Hepatocyte (in vitro differentiated cells): ENCODE measurements around the gene AANAT. TPM values are rescaled to one million over a fixed set of nuclear protein-coding genes. Genes with fewer than 3 reads are reported as not detected.

ENCODE experiments used
- DNase-seq: peaks from one replicate; pipeline ENCODE4 v3.0.0-alpha.2; 2016; ENCODE audit warnings: low spot score
- H2AFZ ChIP-seq: fragments of 200-600 bp; sonication (generic); 2 replicates; pipeline ENCODE4 v1.6.0; 2016; ENCODE audit warnings: antibody characterized with exemption, mild to moderate bottlenecking
- H3K27ac ChIP-seq: fragments of 200-600 bp; sonication (generic); 2 replicates; pipeline ENCODE4 v1.5.1; 2016; ENCODE audit warnings: mild to moderate bottlenecking
- H3K27me3 ChIP-seq: fragments of 200-600 bp; sonication (generic); 2 replicates; pipeline ENCODE4 v1.6.1; 2016
- H3K36me3 ChIP-seq: fragments of 200-600 bp; sonication (generic); replicated peaks from 2 replicates; pipeline ENCODE4 v1.5.1; 2016; ENCODE audit warnings: low read depth; ENCODE audit not compliant: insufficient read depth
- H3K4me1 ChIP-seq: fragments of 200-600 bp; sonication (generic); 2 replicates; pipeline ENCODE4 v1.5.1; 2016; ENCODE audit warnings: mild to moderate bottlenecking, moderate library complexity; ENCODE audit not compliant: insufficient read depth
- H3K4me2 ChIP-seq: fragments of 200-600 bp; sonication (generic); 2 replicates; pipeline ENCODE4 v1.6.0; 2016
- H3K4me3 ChIP-seq: fragments of 200-600 bp; sonication (generic); 2 replicates; pipeline ENCODE4 v1.5.1; 2016; ENCODE audit warnings: mild to moderate bottlenecking
- H3K79me2 ChIP-seq: fragments of 200-600 bp; sonication (generic); 2 replicates; pipeline ENCODE4 v1.6.0; 2017; ENCODE audit warnings: mild to moderate bottlenecking
- H3K9me2 ChIP-seq: fragments of 200-600 bp; sonication (generic); replicated peaks from 2 replicates; pipeline ENCODE4 v1.6.0; 2017; ENCODE audit warnings: mild to moderate bottlenecking; ENCODE audit not compliant: insufficient read depth
- H3K9me3 ChIP-seq: fragments of 200-600 bp; sonication (generic); 2 replicates; pipeline ENCODE4 v1.5.1; 2016; ENCODE audit warnings: low read depth, mild to moderate bottlenecking
- H4K20me1 ChIP-seq: fragments of 200-600 bp; sonication (generic); 2 replicates; pipeline ENCODE4 v1.6.0; 2016; ENCODE audit warnings: mild to moderate bottlenecking; ENCODE audit not compliant: insufficient read depth, poor library complexity, severe bottlenecking
- CTCF ChIP-seq: fragments of 200-600 bp; sonication (generic); IDR thresholded peaks from 2 replicates; pipeline ENCODE4 v1.5.1; 2016; ENCODE audit warnings: antibody characterized with exemption, mild to moderate bottlenecking; ENCODE audit not compliant: poor library complexity
- EZH2 ChIP-seq: fragments of 200-600 bp; sonication (generic); IDR thresholded peaks from 2 replicates; pipeline ENCODE4 v1.6.1; 2016; ENCODE audit warnings: antibody characterized with exemption, mild to moderate bottlenecking, borderline replicate concordance
- EZH2phosphoT487 ChIP-seq: fragments of 200-600 bp; sonication (generic); IDR thresholded peaks from one replicate; pipeline ENCODE4 v1.6.1; 2018; ENCODE audit warnings: antibody characterized with exemption, mild to moderate bottlenecking, low read depth, moderate library complexity; ENCODE audit not compliant: unreplicated experiment, severe bottlenecking
- WGBS: methylation state at CpG from one replicate; pipeline ENCODE4 v1.1.6; 2016; ENCODE audit warnings: low lambda C conversion rate; ENCODE audit errors: missing lambda C conversion rate; 5-methylcytosine and 5-hydroxymethylcytosine counted together
- polyA plus RNA-seq: library from polyadenylated mRNA; unstranded; fragments of >200 nt; fragmentation: Nextera tagmentation; extraction: Ambion mirVana; gene quantifications from 2 replicates; pipeline ENCODE4 v1.2.1, GENCODE V29; 2016
- total RNA-seq: library from RNA; depleted of rRNA; stranded (reverse); fragments of >200 nt; gene quantifications from 2 replicates; pipeline ENCODE4 v1.2.3, GENCODE V29; 2014

Gene AANAT
- total and polyA plus RNA-seq, 2 experiments from 2014 or later, result not detected

GRCh38 chr17:76446449-76447231 is 20.8 kb upstream of the AANAT start:
- H3K9me2 ChIP-seq, result no peaks in the 10 kb centered on the region
- 59% methylated on average over 9 of the region's 9 CpGs for WGBS
- no peak overlapping the region for H2AFZ ChIP-seq
- no peaks in the 10 kb centered on the region for H3K27me3 ChIP-seq
- TF ChIP-seq CTCF, result no peak
- no peak for TF ChIP-seq EZH2phosphoT487
- no peak for TF ChIP-seq EZH2
- H3K27ac ChIP-seq, result peak overlapping the region; percentile 18
- no peak overlapping the region for H3K4me3 ChIP-seq
- H4K20me1 ChIP-seq, result peaks cover 51% of the 10 kb centered on the region
- peaks cover 97% of the 10 kb centered on the region for H3K79me2 ChIP-seq
- peak overlapping the region; percentile 43 for H3K4me2 ChIP-seq
- DNase-seq, result peak; percentile 73
- H3K9me3 ChIP-seq, result no peaks in the 10 kb centered on the region
- peaks cover 26% of the 10 kb centered on the region for H3K4me1 ChIP-seq
- no peaks in the 10 kb centered on the region for H3K36me3 ChIP-seq

GRCh38 chr17:76447931-76448652 is 19.3 kb upstream of the AANAT start:
- Histone ChIP-seq H3K27ac (no peak overlapping the region), H2AFZ (no peak overlapping the region), H3K9me3 (no peaks in the 10 kb centered on the region)

GRCh38 chr17:76449126-76449525 is 18.3 kb upstream of the AANAT start:
- Histone ChIP-seq H3K4me2 (no peak overlapping the region), H3K27ac (no peak overlapping the region), H3K79me2 (peaks cover 83% of the 10 kb centered on the region), H3K4me3 (no peak overlapping the region), H2AFZ (no peak overlapping the region), H3K36me3 (no peaks in the 10 kb centered on the region), H3K27me3 (no peaks in the 10 kb centered on the region), H3K9me2 (no peaks in the 10 kb centered on the region), H3K9me3 (no peaks in the 10 kb centered on the region), H3K4me1 (peaks cover 30% of the 10 kb centered on the region), H4K20me1 (peaks cover 54% of the 10 kb centered on the region)
- no peak for DNase-seq
- no peak for TF ChIP-seq EZH2phosphoT487
- no peak for TF ChIP-seq EZH2
- 93% methylated on average over 6 of the region's 6 CpGs for WGBS

More at GRCh38 chr17:76447931-76448652, 19.3 kb upstream of the AANAT start:
- no peaks in the 10 kb centered on the region for H3K27me3 ChIP-seq
- DNase-seq, result no peak
- peaks cover 30% of the 10 kb centered on the region for H3K4me1 ChIP-seq
- H3K4me2 ChIP-seq, result no peak overlapping the region
- H3K79me2 ChIP-seq, result peaks cover 94% of the 10 kb centered on the region
- H3K4me3 ChIP-seq, result no peak overlapping the region
- H4K20me1 ChIP-seq, result peaks cover 54% of the 10 kb centered on the region
- no peaks in the 10 kb centered on the region for H3K9me2 ChIP-seq
- 89% methylated on average over 7 of the region's 7 CpGs for WGBS
- no peak for TF ChIP-seq EZH2phosphoT487
- TF ChIP-seq EZH2, result no peak
- TF ChIP-seq CTCF, result no peak
- no peaks in the 10 kb centered on the region for H3K36me3 ChIP-seq

GRCh38 chr17:76451506-76451905 is 15.9 kb upstream of the AANAT start:
- TF ChIP-seq EZH2 (no peak), EZH2phosphoT487 (no peak)
- Histone ChIP-seq H3K27me3 (no peaks in the 10 kb centered on the region), H3K9me3 (no peaks in the 10 kb centered on the region), H4K20me1 (peaks cover 39% of the 10 kb centered on the region), H3K9me2 (no peaks in the 10 kb centered on the region), H3K36me3 (no peaks in the 10 kb centered on the region), H2AFZ (no peak overlapping the region), H3K4me3 (no peak overlapping the region), H3K4me1 (peaks cover 18% of the 10 kb centered on the region), H3K4me2 (peak overlapping the region; percentile 92), H3K79me2 (peaks cover 61% of the 10 kb centered on the region), H3K27ac (no peak overlapping the region)
- 56% methylated on average over 6 of the region's 6 CpGs for WGBS
- no peak for DNase-seq
